MM.1S (cell line): ENCODE measurements around the gene VCX2.
"Not testable (repeated sequence)": the region's sequence is repeated elsewhere in the genome, so short reads cannot be mapped to it uniquely, and the experiment has no call there.

ENCODE experiments used
- DNase-seq: peaks from one replicate; pipeline ENCODE4 v3.0.0-alpha.2; 2015
- H2AFZ ChIP-seq: fragments of 300-600 bp; sonication (generic); 2 replicates; pipeline ENCODE4 v1.6.0; 2016; ENCODE audit warnings: antibody characterized with exemption, low read length
- H3F3A ChIP-seq: fragments of 300-600 bp; sonication (generic); 2 replicates; pipeline ENCODE4 v1.6.1; 2016; ENCODE audit warnings: mild to moderate bottlenecking, antibody characterized with exemption, low read length, moderate library complexity, mixed read lengths; ENCODE audit not compliant: insufficient read depth
- H3K27ac ChIP-seq: fragments of 300-600 bp; sonication (generic); 2 replicates; pipeline ENCODE4 v1.5.1; 2016; ENCODE audit warnings: mild to moderate bottlenecking, low read length
- H3K27me3 ChIP-seq: fragments of 300-600 bp; sonication (generic); replicated peaks from 2 replicates; pipeline ENCODE4 v1.6.0; 2016; ENCODE audit warnings: low read length; ENCODE audit not compliant: insufficient read depth
- H3K36me3 ChIP-seq: fragments of 300-600 bp; sonication (generic); replicated peaks from 2 replicates; pipeline ENCODE4 v1.6.1; 2016; ENCODE audit warnings: mild to moderate bottlenecking, low read length, mixed read lengths; ENCODE audit not compliant: insufficient read depth
- H3K4me1 ChIP-seq: fragments of 300-600 bp; sonication (generic); 2 replicates; pipeline ENCODE4 v1.6.1; 2016; ENCODE audit warnings: low read length, mixed read lengths
- H3K4me2 ChIP-seq: fragments of 300-600 bp; sonication (generic); 2 replicates; pipeline ENCODE4 v1.6.0; 2016; ENCODE audit warnings: low read depth, low read length
- H3K4me3 ChIP-seq: fragments of 300-600 bp; sonication (generic); 2 replicates; pipeline ENCODE4 v1.5.1; 2016; ENCODE audit warnings: low read length, mixed read lengths
- H3K79me2 ChIP-seq: fragments of 300-600 bp; sonication (generic); 2 replicates; pipeline ENCODE4 v1.6.1; 2016; ENCODE audit warnings: mixed run types, low read length, mixed read lengths
- H3K9ac ChIP-seq: fragments of 300-600 bp; sonication (generic); 2 replicates; pipeline ENCODE4 v1.6.1; 2016; ENCODE audit warnings: low read length, mixed read lengths
- H3K9me2 ChIP-seq: fragments of 300-600 bp; sonication (generic); replicated peaks from 2 replicates; pipeline ENCODE4 v1.6.1; 2016; ENCODE audit warnings: mild to moderate bottlenecking, low read length, mixed read lengths; ENCODE audit not compliant: insufficient read depth
- H3K9me3 ChIP-seq: fragments of 300-600 bp; sonication (generic); replicated peaks from 2 replicates; pipeline ENCODE4 v1.6.1; 2016; ENCODE audit warnings: mild to moderate bottlenecking, low read length, mixed read lengths; ENCODE audit not compliant: insufficient read depth
- H4K20me1 ChIP-seq: fragments of 300-600 bp; sonication (generic); 2 replicates; pipeline ENCODE4 v1.6.1; 2016; ENCODE audit warnings: mild to moderate bottlenecking, low read length, moderate library complexity, mixed read lengths; ENCODE audit not compliant: insufficient read depth
- EZH2 ChIP-seq: fragments of 300-600 bp; sonication (generic); optimal IDR thresholded peaks from 2 replicates; pipeline ENCODE3; 2017; ENCODE audit warnings: low read depth, mild to moderate bottlenecking, antibody characterized with exemption, low read length, mixed read lengths
- EZH2phosphoT487 ChIP-seq: fragments of 300-600 bp; sonication (generic); IDR thresholded peaks from 2 replicates; pipeline ENCODE4 v1.6.1; 2018; ENCODE audit warnings: antibody characterized with exemption, low read length
- TF ChIP-seq, protein P1 (sequence below): fragments of 300-600 bp; sonication (generic); IDR thresholded peaks from 2 replicates; pipeline ENCODE4 v1.5.1; 2016; ENCODE audit warnings: antibody characterized with exemption, low read length, mixed read lengths

The VCX2 gene

GRCh38 chrX:8171169-8171568, at the start of gene VCX2:
TSS of gene VCX2 (minus strand) at chrX:8171267. CDS start at chrX:8170643, 624 bp downstream.
- H2AFZ ChIP-seq, H3K27me3 ChIP-seq, H4K20me1 ChIP-seq, H3K4me1 ChIP-seq, H3K79me2 ChIP-seq, H3K9ac ChIP-seq, H3K9me2 ChIP-seq, H3K4me3 ChIP-seq, H3F3A ChIP-seq, H3K4me2 ChIP-seq, H3K27ac ChIP-seq, DNase-seq, H3K36me3 ChIP-seq, H3K9me3 ChIP-seq: not testable (repeated sequence)

GRCh38 chrX:8204943-8205342, 33.9 kb upstream of the VCX2 start:
- no peak overlapping the region for H2AFZ ChIP-seq
- DNase-seq = no peak
- no peak overlapping the region for H3K4me3 ChIP-seq

DNA sequence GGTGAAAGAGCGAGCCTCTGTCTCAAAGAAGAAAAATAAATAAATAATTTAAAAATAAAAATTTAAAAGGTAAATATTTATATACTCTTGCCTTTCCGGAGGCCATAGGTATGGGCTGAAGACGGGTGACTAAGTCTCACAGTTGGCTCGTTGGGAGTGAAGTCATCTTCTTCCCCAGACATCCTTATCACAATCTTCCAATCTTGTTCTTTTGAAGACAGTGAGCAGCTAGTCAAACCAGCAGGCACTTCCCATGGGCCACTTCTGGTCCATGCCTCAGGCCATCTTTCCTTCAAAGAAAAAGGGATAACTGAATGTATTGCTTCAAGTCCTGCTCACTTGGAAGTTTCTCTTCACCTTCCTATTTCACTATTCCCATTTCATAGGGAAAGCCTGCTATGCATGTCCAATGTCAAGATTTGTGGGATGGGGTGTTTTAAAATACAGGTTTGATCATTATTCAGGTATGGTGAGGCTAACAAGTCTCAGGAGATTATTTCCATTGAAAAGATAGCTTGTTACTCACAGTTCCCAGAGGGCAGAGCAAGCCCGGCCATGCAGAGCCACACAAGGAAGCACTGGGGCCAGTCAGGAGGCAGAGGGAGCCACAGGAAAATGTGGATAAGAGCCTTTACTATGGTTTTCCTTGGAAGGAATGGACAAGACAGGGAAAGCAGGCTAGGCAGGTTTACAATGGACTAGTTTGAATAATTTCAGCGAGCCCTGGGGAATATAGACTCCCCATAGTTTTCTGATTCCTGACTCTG, 33.3 kb upstream of the VCX2 start:
- Histone ChIP-seq H3K79me2 (no peaks in the 10 kb centered on the region), H4K20me1 (no peaks in the 10 kb centered on the region), H3K9me2 (no peaks in the 10 kb centered on the region), H3K9me3 (no peaks in the 10 kb centered on the region), H2AFZ (no peak overlapping the region), H3K27me3 (no peaks in the 10 kb centered on the region), H3K4me1 (no peaks in the 10 kb centered on the region), H3K36me3 (no peaks in the 10 kb centered on the region), H3K4me2 (no peak overlapping the region), H3K4me3 (no peak overlapping the region), H3K27ac (no peak overlapping the region), H3F3A (no peaks in the 10 kb centered on the region), H3K9ac (no peak overlapping the region)
- TF ChIP-seq EZH2 = no peak
- TF ChIP-seq, protein P1, sequence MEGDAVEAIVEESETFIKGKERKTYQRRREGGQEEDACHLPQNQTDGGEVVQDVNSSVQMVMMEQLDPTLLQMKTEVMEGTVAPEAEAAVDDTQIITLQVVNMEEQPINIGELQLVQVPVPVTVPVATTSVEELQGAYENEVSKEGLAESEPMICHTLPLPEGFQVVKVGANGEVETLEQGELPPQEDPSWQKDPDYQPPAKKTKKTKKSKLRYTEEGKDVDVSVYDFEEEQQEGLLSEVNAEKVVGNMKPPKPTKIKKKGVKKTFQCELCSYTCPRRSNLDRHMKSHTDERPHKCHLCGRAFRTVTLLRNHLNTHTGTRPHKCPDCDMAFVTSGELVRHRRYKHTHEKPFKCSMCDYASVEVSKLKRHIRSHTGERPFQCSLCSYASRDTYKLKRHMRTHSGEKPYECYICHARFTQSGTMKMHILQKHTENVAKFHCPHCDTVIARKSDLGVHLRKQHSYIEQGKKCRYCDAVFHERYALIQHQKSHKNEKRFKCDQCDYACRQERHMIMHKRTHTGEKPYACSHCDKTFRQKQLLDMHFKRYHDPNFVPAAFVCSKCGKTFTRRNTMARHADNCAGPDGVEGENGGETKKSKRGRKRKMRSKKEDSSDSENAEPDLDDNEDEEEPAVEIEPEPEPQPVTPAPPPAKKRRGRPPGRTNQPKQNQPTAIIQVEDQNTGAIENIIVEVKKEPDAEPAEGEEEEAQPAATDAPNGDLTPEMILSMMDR = no peak
- TF ChIP-seq EZH2phosphoT487 = no peak
- no peak for DNase-seq

More at GRCh38 chrX:8204943-8205342, 33.9 kb upstream of the VCX2 start:
- no peaks in the 10 kb centered on the region for H3K9me3 ChIP-seq
- no peak overlapping the region for H3K4me2 ChIP-seq
- no peaks in the 10 kb centered on the region for H4K20me1 ChIP-seq
- H3K9ac ChIP-seq = no peak overlapping the region
- TF ChIP-seq EZH2 (no peak), EZH2phosphoT487 (no peak)
- TF ChIP-seq, protein P1 = no peak
- no peak overlapping the region for H3K27ac ChIP-seq
- H3K36me3 ChIP-seq = no peaks in the 10 kb centered on the region
- no peaks in the 10 kb centered on the region for H3K9me2 ChIP-seq
- H3K79me2 ChIP-seq = no peaks in the 10 kb centered on the region
- H3K27me3 ChIP-seq = no peaks in the 10 kb centered on the region
- no peaks in the 10 kb centered on the region for H3F3A ChIP-seq
- no peaks in the 10 kb centered on the region for H3K4me1 ChIP-seq

- Histone ChIP-seq H3K4me1 (no peaks in the 10 kb centered on the region), H4K20me1 (no peaks in the 10 kb centered on the region), H3F3A (no peaks in the 10 kb centered on the region)
Measured at GRCh38 chrX:8201896-8202331, 30.8 kb upstream of the VCX2 start.

More at GRCh38 chrX:8201896-8202331, 30.8 kb upstream of the VCX2 start:
- no peak for TF ChIP-seq EZH2phosphoT487
- TF ChIP-seq, protein P1 = no peak
- TF ChIP-seq EZH2 = no peak
- H3K27ac ChIP-seq = no peak overlapping the region
- no peak overlapping the region for H2AFZ ChIP-seq
- H3K79me2 ChIP-seq = no peaks in the 10 kb centered on the region
- no peak overlapping the region for H3K9ac ChIP-seq
- H3K9me2 ChIP-seq = no peaks in the 10 kb centered on the region
- no peaks in the 10 kb centered on the region for H3K9me3 ChIP-seq
- DNase-seq = no peak
- no peaks in the 10 kb centered on the region for H3K36me3 ChIP-seq
- H3K4me3 ChIP-seq = no peak overlapping the region
- no peaks in the 10 kb centered on the region for H3K27me3 ChIP-seq
- H3K4me2 ChIP-seq = no peak overlapping the region
